Stimulated activated CD4-positive, alpha-beta T cell treated with anti-CD3 and anti-CD28 coated beads, Interleukin-15, amount 100 ng/mL, for 48 hours (primary cell): Measurements from ENCODE around the gene ADAM10.

Experiments
- DNase-seq, 2 donors: peaks; one replicate each; pipeline ENCODE4 v3.0.0-alpha.2; 2020; ENCODE audit warnings: low read depth in 2 of 2

Gene ADAM10

DNA sequence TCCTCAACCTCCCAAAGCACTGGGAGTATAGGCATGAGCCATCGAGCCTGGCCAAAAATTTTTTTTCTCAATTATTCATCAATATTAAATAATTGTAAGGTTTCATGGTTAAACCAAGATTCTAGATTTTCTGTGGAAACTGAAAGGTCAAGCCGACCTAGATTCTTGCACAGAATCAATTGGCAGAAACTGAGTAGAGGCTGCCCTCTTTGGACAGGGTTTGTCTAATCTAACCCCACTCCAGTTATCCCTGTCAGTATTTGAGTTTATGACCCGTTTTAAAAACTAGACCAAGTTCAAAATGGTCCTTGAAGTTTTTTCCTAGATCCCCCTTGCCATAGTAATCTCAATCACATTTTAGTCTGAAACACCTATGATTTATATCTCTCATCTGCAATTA is 8.6 kb upstream of the ADAM10 start:
- DNase-seq, result no peak

DNA sequence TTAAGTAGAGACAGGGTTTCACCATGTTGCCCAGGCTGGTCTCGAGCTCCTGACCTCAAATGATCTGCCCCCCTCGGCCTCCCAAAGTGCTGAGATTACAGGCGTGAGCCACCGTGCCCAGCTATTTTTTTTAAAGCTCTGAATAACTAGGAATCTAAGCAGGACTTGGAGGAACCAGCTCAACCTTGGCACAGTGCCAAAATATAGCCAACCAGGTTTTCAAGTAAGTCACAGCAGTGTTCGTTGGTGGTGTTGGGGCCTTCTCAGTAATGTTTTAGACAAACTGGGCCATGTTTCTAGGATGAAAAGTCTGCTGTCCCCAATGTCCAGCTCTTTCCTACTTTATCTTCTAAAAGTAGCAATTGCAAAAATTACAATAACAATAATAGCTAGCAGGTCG is 6.4 kb upstream of the ADAM10 start:
- DNase-seq, result no peak

DNA sequence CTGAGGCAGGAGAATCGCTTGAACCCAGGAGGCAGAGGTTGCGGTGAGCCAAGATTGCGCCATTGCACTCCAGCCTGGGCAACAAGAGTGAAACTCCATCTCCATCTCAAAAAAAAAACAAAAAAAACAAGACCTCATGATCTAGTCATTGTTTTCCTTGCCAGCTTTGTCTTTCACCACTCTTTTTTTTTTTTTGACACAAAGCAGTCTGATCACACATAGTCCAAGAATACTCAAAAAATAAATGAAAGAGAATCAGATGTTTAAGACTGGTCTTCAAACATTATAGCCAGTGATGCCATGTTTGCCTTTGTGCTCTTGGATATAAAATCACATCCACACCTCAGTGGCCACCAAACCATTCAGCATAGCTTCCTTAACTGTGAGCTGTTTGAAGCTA is 5.8 kb upstream of the ADAM10 start:
- no peak for DNase-seq

DNA sequence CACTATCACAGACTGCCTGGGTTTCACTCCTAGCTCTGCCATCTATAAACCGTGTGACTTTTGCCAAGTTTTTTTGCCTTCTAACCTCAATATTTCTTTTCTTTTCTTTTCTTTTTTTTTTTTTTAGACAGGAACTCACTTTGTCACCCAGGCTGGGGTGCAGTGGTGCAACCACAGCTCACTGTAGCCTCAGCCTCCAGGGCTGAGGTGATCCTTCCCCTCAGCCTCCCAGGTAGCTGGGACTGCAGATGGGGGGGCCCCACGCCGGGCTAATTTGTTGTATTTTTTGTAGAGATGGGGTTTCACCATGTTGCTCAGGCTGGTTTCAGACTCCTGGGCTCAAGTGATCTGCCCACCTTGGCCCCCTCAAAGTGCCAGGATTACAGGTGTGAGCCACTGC is 3.2 kb upstream of the ADAM10 start:
- DNase-seq, result no peak

DNA sequence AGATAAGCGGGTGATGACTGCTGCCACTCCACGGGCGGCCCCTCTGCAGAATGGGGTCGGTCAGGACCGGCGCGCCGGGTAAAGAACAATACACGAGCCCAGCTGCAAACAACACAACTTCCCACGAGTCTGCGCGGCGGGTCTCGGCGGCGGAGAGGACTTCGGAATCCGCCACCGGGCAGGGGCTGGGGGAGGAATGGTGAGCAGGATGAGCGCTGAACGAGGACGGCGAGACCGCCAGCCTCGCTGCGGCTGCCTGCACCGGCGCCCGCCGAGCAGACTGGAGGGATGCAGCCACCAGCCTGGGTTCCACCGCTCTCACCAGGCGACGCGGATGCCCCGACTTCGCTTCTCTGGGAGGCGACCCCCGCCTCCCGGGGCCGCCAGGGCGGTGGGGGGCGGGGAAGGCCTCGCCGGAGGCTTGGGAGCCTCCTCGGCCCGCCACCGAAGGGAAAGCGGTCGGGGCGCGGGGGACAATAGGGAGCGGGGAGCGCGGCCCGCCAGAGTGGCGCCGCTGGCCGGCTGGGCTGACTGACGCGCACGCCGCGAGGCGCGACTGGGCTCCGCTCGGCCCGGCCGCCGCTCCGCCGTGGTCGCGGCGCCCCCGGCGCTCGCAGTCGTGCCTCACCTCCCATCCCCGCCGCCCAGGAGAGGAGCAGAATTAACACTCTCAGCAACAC is 515 bp downstream of the ADAM10 start:
- peak in 1 of 2 donors; percentile 16 for DNase-seq

DNA sequence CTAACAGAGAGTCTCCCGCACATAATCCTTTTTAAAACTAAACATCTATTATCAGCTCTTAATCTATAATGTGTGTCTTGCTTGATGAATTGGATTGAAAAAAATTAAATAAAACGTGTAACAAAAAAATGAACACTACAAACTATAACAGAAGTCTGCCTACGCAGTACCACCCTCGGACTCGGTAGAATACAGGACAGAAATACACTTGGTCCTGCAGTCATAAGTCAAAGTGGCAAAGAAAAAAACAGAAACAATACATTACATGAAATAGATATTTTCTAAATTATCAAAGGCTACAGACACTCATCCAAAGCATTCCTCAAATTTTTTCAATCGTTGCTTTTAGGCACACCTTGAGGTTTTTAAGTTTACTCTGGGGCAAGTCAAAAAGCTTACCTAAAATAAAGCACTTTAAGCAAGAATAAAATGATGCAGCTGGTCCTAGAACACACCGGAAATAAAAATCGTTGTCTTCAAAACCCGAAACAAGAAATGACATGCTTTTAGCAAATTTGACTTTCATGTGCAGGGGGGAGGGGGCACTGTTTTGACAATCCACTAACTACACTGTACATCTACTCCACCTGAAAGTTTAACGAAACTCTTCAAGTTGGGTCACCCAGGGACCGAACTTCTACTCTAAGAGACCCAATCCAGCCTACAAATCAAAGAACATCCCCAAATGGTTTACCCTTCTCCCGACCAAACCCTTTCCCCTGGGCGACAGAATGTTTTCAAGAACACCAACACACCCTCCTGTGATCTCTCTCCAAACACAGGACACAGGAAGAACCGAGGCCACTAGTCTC is 1.3 kb downstream of the ADAM10 start:
- peak in 1 of 2 donors; percentile 17 for DNase-seq

DNA sequence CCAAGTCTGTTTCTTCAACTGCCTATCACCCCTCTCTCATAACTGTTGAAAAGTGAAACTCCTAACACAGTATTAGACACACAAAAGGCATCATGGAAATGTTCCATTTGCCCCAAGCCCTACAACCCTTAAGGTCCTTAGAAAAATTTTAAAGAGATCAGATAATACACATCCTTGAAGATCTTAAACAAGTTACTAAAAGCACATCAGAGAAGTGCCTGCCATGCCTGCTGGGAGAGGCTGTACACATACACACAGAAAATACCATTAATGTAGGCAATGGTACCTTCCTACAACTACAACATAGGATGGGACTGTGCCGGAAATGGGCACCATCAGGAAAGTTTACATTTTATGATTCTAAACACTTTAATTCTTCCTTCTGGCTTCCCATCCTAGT is 3.3 kb downstream of the ADAM10 start:
- DNase-seq, result no peak

DNA sequence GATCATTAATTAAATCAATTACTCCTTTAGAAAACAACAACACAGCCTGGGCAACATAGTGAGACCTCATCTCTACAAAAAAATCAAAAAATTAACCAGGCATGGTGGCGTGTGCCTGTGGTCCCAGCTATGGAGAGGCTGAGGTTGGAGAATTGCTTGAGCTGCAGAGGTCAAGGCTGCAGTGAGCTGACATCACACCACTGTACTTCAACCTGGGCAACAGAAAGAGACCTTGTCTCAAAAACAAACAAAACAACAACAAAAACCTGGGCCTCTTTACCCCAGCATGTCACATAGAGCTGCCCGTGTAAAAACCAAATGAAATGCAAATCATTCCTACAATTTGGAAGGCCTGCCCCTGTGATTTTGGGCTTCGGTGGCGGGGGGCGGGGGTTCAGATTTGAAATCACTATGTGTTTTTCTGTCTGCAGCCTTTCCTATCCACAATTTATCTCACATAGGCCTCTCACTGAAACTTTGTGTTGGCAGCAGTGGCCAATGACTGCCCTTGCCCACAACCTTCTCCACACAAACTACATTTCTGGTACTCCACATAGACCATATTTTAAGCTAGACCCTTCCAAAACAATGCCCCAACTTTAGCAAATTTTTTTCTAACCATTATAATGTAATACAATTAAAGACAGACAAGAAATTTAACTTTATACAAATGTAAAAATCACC is 6.5 kb downstream of the ADAM10 start:
- no peak for DNase-seq

DNA sequence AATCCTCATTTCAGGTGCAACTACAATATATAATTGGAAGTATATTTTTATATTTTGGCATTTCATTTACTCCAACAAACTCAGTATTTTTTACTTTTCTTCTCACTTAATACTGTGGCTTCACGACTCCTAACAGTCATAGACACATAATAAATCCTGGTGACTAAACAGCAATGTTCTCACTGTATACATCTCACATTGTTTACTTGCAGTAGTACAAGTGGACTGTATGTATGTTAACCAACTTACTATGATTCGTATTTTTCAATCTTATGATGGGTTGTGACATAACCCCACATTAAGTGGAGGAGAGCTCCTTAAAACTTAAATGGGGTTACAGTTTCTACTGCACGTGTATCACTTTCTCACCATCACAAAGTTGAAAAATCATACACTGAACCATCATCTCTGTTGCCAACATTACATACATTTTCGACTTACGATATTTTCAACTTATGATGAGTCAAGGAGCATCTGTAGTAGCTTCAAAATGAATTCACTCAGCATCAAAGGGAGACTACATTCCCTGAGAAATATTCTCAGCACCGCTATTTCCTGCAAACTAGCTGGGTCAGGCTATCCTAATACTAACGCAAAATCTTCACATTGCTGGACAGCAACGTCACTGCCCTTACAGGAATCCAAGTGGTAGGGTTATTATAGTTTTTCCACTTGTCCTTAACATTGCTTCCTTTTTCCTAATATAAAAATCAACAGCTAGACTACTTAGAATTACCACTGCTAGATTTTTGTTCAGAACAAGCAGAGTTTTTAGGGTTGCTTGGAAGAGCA is 7.3 kb downstream of the ADAM10 start:
- DNase-seq, result no peak

DNA sequence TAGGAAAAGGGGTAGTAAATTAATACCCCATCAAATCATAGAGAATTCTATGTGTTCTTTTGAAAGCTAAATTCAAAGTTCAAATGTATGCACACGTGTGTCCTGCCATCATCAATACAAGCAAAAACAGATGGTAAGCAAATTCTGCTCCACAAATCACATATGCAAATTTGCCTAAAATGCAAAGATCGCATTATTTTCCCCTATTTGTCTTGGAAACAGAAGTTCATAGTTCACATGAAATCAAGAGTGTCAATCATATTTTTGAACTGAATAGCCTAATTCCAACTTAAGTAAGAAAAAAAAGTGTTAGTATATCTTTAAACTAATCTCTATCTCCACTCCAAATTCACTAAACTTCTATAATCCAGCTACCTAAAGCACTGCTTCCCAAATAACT is 8.5 kb downstream of the ADAM10 start:
- no peak for DNase-seq

DNA sequence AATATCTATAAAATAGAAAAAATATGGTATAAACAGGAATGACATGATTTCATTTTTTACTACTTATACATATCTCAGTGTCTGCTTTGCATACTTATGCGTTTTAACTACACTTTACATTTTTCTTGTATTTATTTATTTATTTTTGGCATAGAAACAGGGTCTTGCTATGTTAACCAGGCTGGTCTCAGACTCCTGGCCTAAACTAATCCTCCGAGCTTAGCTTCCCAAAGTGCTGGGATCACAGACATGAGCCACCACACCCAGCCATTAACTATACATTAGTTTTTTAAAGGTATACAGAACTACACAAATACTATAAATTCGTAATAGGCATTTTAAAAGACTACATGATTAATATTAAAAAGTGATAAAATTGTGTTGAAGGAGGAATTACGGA is 9.1 kb downstream of the ADAM10 start:
- DNase-seq, result no peak

DNA sequence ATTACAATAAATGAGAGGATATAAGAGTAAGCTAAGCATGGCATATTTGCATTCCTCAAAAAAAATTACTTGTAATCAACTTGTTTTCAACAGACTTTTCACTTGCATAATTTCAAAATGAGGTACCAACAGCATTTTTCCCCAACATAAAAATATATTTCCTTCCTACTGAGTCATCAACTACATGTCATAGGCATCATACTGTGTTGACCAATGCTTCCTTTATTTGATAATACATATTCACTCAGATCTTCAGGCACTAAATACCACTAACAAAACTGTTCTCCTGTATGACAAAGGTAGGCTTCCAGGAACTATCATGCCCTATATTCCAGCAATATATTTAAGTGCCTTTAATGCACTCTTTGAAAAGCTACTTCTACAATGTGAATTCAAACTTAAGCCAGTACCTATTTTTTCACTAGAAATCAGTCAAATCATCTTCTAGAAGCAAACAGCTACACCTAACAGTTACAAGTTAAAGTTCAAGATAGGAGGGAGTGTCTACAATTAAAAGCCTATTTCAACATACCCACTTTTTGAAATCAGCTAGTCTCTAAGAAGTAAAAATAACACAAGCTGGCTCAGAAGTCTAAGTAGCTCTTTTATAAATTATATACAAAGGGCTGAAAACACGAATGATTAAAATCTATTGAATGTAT is 11.3 kb downstream of the ADAM10 start:
- DNase-seq, result no peak

DNA sequence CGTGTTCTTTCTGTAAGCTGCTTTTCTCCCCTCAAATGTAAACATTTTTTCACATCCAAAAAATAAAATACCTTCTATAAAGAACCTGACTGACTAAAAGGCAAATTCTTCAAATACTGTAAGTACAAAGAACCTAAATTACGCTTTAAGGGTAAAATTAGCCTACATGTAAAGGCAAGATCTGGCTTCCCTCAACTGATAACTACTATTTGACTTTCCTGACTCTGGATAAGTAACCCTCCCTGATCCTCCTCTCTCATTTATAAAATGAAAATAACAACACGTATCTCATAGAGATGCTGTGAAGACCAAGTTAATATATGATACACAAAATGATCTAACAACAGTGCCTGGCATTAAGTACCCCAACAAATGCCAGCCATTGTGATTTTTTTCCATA is 12.2 kb downstream of the ADAM10 start:
- DNase-seq, result no peak

DNA sequence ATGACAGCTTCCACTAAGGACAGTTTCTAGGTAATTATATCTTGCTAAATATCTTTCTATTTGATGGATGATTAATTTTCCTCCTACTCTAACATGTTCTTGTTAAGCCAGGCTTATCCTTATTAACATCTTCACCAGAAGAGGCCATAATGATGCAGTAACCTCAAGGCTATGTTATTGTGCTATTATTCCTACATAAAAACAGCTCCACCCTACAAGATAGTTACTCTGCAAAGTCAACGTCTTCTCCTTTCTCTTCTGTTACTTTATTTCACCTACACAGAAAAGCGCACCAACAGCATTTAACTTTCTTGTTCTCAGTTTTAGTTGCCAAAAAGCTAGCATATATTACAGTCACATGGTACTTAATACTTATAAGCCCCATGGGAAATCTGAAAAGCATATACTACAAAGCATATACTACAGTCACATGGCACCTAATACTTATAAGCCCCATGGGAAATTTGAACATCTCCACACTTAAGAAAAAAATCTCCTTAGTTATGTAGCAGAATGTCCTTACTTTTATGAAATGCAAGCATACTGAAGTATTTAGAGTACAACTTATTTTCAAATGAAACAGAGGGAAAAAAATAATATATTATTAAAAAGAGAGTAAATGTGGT is 13.4 kb downstream of the ADAM10 start:
- DNase-seq, result no peak

DNA sequence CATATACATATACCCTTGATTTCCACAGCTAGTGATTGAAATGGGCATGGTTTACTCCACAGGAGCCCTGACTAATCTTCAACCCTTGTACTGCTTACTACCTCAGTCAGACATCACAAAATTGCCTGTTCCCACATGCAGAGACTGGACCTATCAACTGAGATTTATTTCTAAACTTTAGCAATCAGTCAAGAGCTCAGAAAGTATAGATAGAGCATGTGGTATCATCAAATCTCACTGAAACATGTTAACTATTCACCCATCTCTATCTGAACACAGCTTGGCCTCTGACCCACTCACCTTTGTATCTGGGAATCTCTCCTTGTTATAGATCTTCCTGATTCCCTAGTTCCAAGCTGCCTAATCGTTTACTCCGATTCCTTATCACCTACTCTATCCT is 14.6 kb downstream of the ADAM10 start:
- no peak for DNase-seq

DNA sequence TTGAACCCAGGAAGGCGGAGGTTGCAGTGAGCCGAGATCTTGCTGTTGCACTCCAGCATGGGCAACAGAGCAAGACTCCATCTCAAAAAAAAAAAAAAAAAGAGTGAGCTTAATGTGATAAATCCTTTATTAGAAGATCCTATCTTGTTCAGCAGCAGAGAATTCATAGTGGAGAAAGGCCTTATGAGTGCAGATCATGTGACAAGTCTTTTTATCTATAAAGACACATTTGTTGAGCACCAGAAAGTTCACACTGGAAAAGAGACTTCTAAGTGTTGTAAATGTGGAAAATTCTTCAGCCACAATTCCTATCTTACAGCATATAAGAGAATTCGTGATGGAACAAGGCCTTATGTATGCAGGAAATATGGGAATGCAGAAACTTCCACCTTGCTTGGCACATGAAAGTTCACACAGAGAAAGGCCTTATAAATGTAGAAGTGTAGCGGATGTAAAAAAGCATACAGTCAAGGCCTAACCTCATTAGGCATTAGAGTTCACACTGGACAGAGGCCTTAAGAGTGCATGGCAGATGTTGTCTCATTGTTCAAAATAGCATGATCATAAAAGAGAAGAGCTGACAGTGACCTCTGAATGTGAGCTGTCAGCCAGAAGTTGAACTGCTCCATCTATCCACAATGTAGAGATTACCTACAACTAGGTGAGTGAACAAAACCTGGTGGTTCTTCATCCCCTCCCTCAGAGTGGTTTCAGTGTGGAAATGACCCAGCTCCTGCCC is 16.7 kb downstream of the ADAM10 start:
- no peak for DNase-seq

DNA sequence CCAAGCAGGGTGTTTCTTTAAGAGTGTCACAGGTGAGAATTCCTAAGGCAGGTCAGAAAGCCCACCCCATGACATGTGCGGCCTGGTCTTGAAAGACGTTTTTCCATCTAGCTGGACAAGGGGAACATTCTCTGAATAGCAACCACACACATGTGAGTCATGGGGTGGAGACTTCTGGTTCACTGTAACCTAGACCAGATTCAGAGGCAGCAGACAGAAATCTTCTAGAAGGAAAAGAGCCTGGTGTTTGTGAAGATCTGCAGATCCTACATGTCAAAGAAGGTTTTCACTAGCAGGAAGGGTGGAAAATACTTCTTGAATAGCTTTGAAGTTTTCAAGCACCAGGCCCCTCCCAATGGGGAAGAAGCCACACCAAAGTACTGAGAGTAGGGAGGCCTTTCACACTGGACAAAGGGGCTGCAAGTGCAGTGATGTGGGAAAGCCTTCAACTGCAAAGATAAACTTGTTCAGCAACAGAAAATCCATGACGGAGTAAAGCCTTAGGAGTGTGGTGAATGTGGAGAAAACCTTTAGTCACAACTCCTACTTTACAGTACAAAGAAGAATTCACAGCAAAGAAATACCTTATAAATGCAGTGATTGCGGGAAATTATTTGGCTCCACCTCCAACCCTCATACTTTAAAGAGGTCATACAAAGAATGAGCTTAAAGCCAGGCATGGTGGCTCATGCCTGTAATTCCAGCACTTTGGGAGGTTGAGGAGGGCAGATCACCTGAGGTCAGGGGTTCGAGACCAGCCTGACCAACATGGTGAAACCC is 17.6 kb downstream of the ADAM10 start:
- no peak for DNase-seq

DNA sequence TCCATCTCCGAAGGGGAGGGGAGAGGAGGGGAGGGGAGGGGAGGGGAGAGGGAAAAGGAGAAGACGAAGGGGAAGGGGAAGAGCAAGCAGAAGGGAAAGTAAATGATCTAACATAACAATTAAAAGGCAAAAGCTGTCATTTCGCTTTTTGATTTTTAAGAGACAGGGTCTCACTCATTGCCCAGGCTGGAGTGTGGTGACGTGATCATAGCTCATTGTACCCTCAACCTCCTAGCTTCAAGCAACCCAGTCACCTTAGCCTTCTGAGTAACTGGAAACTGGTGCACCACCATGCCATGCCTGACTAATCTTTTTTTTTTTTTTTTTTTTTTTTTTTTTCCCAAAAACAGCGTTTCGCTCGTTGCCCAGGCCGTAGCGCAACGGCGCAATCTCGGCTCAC is 22.6 kb downstream of the ADAM10 start:
- no peak for DNase-seq

DNA sequence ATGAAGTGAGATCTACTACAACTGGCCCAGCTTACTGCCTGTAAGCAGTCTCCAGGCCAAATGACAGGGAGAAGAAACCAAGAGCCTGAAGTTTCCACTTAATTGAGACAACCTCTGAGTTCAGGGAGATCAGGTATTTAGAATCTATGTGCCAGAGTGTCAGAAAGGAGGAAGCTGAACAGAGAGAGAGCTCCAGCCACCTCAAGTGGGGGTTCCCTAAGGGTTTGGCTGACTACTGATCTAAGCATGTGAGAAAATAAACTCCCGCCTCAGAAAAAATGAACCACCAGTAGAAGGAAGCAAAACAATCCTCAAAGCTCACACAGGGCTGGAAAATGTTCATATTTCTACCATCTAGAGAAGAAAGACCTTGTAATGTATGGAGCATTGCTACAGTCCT is 25.0 kb downstream of the ADAM10 start:
- DNase-seq, result no peak

DNA sequence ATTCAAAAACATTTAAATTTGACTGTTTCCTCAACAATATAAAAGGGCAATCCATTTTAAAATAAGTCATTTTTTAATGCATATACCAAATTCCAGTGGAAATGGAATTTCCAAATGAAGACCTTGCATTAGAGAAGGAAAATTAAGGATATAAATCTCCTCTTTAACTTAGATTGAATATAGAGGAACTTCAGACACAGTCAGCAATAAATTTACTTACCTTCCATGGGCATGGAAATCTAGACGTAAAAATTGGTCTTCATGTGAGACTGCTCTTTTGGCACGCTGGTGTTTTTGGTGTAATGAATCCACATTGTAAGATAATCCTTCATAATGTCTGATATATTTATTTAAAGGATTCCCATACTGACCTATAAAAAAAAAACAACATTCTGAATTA is 32.1 kb downstream of the ADAM10 start:
- DNase-seq, result no peak
